RWPE1 (cell line): ENCODE measurements around the gene AGO3.

Source experiments
- CTCF ChIA-PET: fragments of 350-600 bp; sonication (Branson Sonifier 250); formaldehyde crosslinking; extraction: SDS; loops from one replicate; lab custom pipeline; 2021; lab: Yijun Ruan, JAX
- POLR2A ChIA-PET: fragments of 400-600 bp; formaldehyde crosslinking; extraction: SDS; loops from one replicate; lab custom pipeline; 2020; ENCODE audit warnings: antibody characterized with exemption; ENCODE audit not compliant: low non-redundant PET; lab: Yijun Ruan, JAX
- DNase-seq: peaks from one replicate; pipeline ENCODE4 v3.0.0; 2012; ENCODE audit warnings: low spot score
- H3K27ac ChIP-seq: fragments of 450-650 bp; 2 replicates; pipeline ENCODE4 v1.5.1; 2017
- CTCF ChIP-seq: fragments of 450-650 bp; conservative IDR thresholded peaks from 2 replicates; pipeline ENCODE4 v1.5.1; 2017; ENCODE audit warnings: low read depth, mild to moderate bottlenecking

The AGO3 gene

GRCh38 chr1:36101546-36101945 is 170.6 kb downstream of the AGO3 start:
- no peak for DNase-seq
- POLR2A ChIA-PET, result interaction anchor here (0.6 to 0.8 kb wide), 2 partner anchors 62 to 93 kb away, joined by 5 to 9 read pairs; no protein-coding TSS in a partner anchor
- CTCF ChIA-PET, result interaction anchor here (1.3 kb wide), 1 partner anchor 48 kb away, joined by 3 read pairs; the partner anchor contains the start of gene TRAPPC3
- TF ChIP-seq CTCF, result no peak
- H3K27ac ChIP-seq, result no peak overlapping the region

- no peak for DNase-seq
- ChIA-PET CTCF (interaction anchor here (0.6 kb wide), 1 partner anchor 171 kb away, joined by 3 read pairs; no protein-coding TSS in a partner anchor), POLR2A (no interaction called here)
- no peak overlapping the region; the same call in 1 of the 2 replicates for H3K27ac ChIP-seq
- TF ChIP-seq CTCF, result no peak
Observed at GRCh38 chr1:36106269-36106668, 175.4 kb downstream of the AGO3 start.

DNA sequence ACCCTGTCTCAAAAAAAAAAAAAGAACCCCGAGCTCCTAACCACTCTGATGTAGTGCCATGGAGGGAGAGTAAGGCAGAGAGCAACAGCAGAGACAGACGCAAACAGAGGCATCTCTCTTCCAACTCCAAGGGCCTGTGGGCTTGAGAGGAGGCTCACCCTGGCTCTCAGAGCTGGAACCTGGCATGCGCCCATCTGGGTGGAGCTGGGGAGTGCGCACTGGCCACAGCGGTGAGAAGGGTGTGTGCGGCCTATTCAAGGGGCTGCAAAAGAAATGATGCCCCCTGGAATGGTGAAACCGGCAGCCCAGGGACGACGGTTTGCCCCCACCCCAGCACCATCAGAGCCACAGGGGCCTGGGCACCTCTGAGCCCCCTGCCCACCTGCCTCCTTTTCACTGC is 176.5 kb downstream of the AGO3 start:
- POLR2A ChIA-PET, result no interaction called here
- no peak for DNase-seq
- CTCF ChIA-PET, result interaction anchor here (1.1 kb wide), 1 partner anchor 10 kb away, joined by 3 read pairs; no protein-coding TSS in a partner anchor

DNA sequence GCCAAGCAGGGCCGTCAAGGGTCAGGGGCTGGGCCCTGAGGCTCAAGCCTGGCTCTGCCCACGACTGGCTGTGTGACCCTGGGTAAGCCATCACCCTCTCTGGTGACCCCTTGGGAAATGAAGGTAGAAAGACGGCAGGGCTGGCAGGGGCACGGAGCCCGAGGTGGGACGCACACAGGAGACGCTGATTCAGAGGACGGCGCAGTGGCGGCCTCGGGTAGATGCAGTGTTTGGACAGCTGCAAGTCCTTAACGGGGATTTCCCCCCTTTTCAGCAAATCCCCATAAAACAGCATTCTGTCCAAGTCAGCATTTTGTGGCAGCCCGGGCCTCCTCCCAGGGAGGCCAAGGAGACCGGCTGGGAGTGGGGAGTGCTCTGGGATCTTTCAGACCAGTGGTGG is 177.4 kb downstream of the AGO3 start:
- ChIA-PET POLR2A (no interaction called here), CTCF (interaction anchor here (0.7 kb wide), 1 partner anchor 27 kb away, joined by 6 read pairs; no protein-coding TSS in a partner anchor)
- peak overlapping the region; percentile 51 for H3K27ac ChIP-seq
- DNase-seq, result no peak
- TF ChIP-seq CTCF, result no peak

More for the DNA sequence above, 176.5 kb downstream of the AGO3 start:
- no peak overlapping the region for H3K27ac ChIP-seq
- TF ChIP-seq CTCF, result no peak

- H3K27ac ChIP-seq, result peak overlapping the region; percentile 51
- ChIA-PET POLR2A (interaction anchor here (0.6 kb wide), 1 partner anchor 26 kb away, joined by 7 read pairs; no protein-coding TSS in a partner anchor), CTCF (interaction anchor here (0.6 to 0.7 kb wide), 2 partner anchors 26 to 1189 kb away, joined by 5 to 6 read pairs; no protein-coding TSS in a partner anchor)
- DNase-seq, result peak; percentile 67
- no peak for TF ChIP-seq CTCF
Observed at GRCh38 chr1:36109041-36109679, 178.3 kb downstream of the AGO3 start.

DNA sequence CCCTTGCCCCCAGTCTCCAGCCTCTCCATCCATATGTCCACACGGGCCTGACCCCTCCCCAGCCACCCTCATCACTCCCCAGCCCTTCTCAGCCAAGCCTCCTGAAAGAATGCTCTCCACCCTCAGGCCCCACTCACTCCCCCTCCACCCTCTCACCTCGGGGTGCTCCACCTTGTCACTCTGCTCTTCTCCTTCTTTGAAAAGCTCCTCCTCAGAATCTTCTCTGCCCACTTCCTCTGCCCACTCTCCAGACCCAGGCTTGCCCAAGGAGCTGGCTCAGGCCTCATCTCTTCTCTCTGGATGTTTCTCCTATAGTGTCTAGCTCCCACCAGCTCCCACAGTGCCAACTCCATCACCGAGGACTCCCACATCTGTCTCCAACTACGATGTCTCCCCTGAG is 180.2 kb downstream of the AGO3 start:
- ChIA-PET CTCF (no interaction called here), POLR2A (no interaction called here)
- no peak for TF ChIP-seq CTCF

More for the DNA sequence above, 180.2 kb downstream of the AGO3 start:
- H3K27ac ChIP-seq, result no peak overlapping the region
- no peak for DNase-seq
